Stimulated activated CD4-positive, alpha-beta T cell treated with anti-CD3 and anti-CD28 coated beads, Interleukin-12 subunit alpha, Interleukin-12 subunit beta, amount 100 ng/mL, for 48 hours (primary cell): ENCODE measurements around the gene DNHD1.
A peak's percentile ranks its signal among the peaks of the same experiment; 100 is the strongest.

Experiments
- DNase-seq, 3 donors: peaks; one replicate each; pipeline ENCODE4 v3.0.0-alpha.2; 2020; ENCODE audit warnings: low read depth in 2 of 3, low spot score in 1 of 3

The DNHD1 gene

GRCh38 chr11:6587360-6587953 lies 90.4 kb downstream of the DNHD1 start:
- no peak for DNase-seq

DNA sequence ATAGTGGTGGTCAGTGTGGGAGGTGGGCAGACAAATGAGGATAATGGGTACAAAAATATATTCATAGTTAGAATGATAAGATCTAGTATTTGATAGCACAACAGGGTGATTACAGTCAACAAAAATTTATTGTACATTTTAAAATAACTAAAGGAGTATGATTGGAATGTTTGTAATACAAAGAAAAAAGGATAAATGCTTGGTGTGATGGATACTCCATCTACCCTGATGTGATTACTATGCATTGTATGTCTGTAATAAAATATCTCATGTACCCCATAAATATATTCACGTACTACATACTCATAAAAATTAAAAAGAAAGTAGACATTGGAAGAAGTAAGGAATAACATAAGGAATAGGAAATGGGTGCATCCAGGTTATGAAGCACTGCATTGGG lies 90.9 kb downstream of the DNHD1 start:
- no peak for DNase-seq

DNA sequence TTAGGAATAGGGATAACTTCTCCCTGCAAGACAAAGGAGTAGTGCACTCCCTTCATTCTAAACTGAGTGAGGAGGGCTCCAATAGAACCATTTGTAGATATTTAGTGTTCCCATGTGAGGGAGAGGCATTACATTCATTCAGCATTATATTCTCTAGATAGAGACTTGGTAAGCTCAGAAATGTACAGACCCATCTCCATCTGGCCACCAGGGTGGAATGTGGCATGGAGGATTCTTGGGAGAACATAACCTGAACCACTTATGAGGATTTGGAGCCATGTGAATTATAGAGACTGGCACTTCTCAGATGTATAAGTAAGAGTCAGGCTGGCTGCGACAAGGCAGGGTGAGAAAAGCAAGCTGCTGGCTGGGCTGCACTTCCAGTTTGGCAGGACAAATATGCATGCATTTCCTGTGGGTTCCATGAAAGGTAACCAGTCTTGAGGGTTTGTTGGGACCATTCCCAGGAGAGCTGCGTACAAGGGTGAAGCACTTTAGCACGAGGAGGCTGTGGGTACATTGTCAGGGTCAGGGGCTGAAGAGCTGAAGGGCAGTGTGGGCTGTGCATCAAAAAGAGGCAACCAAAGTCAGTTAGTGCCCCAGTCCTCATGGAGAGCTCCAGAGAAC lies 97.2 kb downstream of the DNHD1 start:
- no peak for DNase-seq

DNA sequence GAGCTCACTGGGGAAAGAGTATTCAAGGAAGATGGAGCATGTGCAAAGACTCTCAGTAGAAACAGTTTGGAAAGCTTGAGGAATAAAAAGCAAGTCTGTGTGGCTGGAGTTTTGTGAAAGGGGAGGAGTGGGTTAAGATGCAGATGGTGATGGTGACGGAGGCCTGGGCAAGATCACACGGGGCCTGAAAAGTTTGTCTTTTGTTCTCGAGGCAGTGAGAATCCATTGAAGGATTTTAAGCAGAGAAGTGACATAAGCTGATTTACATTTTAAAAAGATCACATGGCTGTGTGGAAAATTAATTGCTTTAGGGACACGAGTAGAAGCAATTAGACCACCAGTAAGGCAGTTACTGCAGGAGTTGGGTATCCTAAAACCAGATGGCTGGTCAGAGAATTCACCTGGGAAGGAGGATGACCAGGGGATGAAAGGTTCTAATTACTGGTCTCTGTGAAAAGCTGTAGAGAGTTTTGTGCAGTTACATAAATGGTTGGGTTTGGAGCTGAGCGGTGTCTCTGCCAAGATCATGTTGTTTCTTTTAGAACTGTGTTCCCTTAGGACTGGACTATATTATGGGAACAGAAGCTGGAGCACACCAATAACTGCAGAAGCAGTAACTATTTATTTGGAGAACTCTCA lies 99.3 kb downstream of the DNHD1 start:
- no peak for DNase-seq

GRCh38 chr11:6598555-6598954 lies 101.5 kb downstream of the DNHD1 start:
- DNase-seq, result no peak

DNA sequence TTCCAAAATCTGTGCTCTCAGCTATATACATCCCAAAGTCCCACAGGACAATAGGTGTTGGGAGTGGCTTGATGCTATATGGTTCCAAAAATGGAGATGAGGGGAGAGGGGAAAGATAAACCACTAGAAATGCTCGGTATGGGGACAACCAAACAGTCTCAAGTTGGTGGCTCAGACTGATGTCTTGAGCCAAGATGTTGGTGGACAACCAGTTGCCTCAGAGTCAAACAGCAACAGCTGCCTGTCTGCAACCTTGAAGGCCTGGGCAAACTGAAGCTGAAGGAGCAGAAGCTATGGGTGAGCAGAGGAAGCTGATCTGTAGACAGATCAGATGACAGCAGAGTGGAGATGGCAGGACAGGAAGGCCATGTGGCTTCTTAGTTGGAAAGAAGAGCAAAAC lies 102.4 kb downstream of the DNHD1 start:
- no peak for DNase-seq

GRCh38 chr11:6599881-6600390 lies 102.9 kb downstream of the DNHD1 start:
- no peak for DNase-seq

- no peak for DNase-seq
These were observed 104.0 kb downstream of the DNHD1 start for GRCh38 chr11:6601041-6601461.

DNA sequence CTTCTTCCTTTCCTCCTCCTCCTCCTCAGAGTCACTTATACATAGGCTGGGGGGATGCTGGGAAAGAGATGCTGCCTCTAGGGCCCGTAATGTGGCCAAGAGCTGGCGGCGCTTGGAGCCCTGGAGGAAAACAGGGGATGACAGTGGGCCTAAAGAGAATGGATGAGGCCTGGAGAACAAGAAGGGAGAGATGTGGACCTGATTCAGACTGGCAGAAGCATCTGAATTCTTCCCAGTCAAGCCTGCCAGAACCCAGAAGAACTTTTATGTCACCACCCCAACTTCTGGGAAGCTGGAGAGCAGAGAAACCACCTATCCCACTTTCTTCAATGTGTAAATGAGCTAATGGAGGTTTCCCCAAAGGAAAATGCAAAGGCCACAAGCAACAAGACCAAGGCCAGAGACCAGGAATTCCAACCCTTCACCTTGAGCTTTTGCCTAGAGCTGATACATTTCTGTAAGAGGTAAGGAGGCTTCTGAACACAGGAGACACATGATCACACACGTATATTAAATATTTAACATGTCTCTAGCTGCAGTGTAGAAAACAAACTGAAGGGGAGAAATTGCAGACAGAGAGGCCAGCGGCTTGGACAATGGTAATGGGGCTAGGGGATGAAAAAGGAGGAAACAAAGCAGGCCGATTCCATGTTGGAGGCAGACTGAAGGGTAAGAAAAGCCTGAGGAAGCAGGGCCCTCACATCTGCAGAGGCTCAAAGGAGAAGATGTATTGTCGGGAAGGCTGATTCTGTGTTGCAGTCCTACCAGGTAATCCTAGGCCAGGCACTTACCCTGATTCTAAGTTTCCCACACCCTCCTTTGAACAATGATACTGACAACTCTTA lies 105.2 kb downstream of the DNHD1 start:
- DNase-seq, result no peak

GRCh38 chr11:6603287-6604080 lies 106.4 kb downstream of the DNHD1 start, which contains the start of the genes ILK and RRP8:
Gene ILK (plus strand): TSS chr11:6603774. CDS start chr11:6604272, 498 bp downstream.
Gene RRP8 (minus strand): TSS chr11:6603616. CDS start chr11:6603502, 114 bp downstream.
- peak; percentile 74 to 83 (median 81) for DNase-seq

GRCh38 chr11:6604081-6604626 lies 107.1 kb downstream of the DNHD1 start:
- DNase-seq, result no peak

GRCh38 chr11:6604790-6605189 lies 107.7 kb downstream of the DNHD1 start:
- no peak for DNase-seq

GRCh38 chr11:6606471-6607189 lies 109.5 kb downstream of the DNHD1 start:
- DNase-seq, result peak; percentile 31 to 61 (median 51)

DNA sequence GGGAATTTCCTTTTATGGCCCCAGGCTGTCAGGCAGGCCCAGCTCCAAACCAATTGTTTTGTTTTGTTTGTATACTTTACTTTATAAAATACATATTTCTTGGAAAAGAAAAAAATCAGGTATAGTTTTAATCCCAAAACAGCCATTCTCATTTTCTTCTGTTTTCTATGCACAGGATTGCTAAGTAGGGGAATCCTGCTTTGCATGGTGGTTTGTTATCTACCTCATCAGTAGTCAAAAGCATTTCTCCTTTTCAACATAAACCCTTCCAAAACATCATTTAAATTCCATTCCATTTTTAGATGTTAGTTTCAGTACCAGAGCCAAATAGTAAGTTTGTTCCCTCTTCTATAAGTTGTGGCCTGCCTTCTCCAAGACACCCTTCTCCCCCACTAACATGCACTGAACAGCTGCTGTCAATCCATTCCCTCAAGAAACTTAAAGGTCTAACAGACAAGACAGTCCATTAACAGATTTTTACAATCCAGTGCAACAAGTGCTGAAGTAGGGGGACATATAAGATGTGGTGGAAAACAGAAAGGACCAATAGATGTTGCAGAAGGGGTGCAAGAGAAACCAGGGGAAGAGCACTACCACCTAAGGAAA lies 110.2 kb downstream of the DNHD1 start:
- no peak for DNase-seq

DNA sequence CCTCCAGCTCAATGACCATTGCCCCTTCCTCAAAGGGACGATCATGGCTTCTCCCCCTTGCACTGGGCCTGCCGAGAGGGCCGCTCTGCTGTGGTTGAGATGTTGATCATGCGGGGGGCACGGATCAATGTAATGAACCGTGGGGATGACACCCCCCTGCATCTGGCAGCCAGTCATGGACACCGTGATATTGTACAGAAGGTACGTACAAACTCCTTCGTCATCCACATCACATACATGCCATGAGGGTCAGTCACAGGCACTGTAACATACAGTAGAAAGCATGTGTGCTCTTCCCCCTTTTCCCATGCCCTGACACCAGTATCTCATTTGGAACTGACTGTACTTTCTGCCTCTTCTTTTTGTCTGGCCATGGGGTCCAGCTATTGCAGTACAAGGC lies 110.9 kb downstream of the DNHD1 start:
- DNase-seq, result no peak

- no peak for DNase-seq
These were observed 111.8 kb downstream of the DNHD1 start for GRCh38 chr11:6608726-6609501.

GRCh38 chr11:6609502-6610015 lies 112.5 kb downstream of the DNHD1 start:
- no peak for DNase-seq

GRCh38 chr11:6610591-6610990 lies 113.5 kb downstream of the DNHD1 start:
- DNase-seq, result no peak
